Ammon's horn (tissue), 1 donor: ENCODE measurements around the gene RALGPS1.

ENCODE experiments used
- DNase-seq: peaks from one replicate; pipeline ENCODE4 v3.0.0-alpha.2; 2016; ENCODE audit warnings: low spot score

The RALGPS1 gene

DNA sequence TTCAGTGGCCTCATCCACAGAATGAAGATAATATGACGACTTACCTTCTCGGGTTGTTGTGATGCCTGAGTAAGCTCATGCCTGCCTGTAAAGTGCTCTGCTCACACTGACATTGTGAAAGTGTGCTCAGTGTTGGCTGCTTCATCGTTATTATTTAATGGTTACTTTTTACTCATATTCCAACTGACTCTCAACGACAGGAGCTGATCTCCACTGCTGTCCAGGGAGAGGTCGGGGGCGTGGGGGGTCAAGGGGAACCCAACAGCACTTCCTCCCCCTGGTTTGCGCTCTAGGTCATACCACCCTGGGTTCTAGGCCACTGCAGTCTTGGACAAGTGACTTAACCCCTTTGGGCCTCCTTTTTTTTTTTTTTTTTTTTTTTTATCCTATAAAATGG lies 260.7 kb downstream of the RALGPS1 start:
- DNase-seq: no peak

- DNase-seq: no peak
Measured at GRCh38 chr9:127175764-127176163, 261.2 kb downstream of the RALGPS1 start.

DNA sequence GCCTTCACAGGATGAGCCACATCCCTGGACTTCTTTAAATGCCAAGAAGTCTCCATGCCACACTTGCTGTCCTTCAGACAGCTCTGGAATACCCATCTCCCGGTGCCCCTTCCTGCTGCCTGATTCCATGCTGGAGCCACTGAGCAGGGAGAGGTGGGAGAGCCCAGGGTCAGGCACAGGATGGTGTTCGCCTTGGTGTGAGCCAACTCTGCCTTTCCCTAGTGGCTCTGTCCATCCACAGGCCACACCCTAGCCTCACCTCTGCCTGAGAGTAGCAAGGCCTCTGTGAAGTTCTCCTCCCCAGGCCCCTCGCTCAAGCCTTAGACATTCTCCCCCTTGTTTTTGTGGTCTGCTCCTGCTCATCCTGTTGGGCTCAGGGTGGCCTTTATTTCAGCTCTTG lies 262.0 kb downstream of the RALGPS1 start:
- DNase-seq: no peak

DNA sequence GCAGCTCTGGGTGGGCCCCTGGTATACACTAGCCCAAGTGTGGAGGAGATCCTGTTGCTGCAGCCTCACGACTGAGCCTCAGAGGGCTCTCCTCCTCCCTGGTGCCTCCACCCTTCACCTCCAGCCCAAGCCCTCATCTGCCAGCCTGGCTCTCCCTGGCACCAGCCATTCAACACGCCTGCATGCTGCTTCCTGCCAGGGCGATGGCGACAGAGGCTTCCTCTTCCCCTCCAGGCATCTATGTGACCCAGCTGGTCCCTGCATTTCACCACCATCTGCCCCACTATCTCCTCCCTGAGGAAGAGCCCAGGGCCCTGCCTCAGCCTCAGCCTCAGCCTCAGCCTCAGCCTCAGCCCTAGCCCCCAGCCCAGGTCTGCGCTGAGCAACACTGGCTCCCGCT lies 262.6 kb downstream of the RALGPS1 start:
- no peak for DNase-seq

GRCh38 chr9:127177665-127178265 lies 263.2 kb downstream of the RALGPS1 start:
- no peak for DNase-seq

DNA sequence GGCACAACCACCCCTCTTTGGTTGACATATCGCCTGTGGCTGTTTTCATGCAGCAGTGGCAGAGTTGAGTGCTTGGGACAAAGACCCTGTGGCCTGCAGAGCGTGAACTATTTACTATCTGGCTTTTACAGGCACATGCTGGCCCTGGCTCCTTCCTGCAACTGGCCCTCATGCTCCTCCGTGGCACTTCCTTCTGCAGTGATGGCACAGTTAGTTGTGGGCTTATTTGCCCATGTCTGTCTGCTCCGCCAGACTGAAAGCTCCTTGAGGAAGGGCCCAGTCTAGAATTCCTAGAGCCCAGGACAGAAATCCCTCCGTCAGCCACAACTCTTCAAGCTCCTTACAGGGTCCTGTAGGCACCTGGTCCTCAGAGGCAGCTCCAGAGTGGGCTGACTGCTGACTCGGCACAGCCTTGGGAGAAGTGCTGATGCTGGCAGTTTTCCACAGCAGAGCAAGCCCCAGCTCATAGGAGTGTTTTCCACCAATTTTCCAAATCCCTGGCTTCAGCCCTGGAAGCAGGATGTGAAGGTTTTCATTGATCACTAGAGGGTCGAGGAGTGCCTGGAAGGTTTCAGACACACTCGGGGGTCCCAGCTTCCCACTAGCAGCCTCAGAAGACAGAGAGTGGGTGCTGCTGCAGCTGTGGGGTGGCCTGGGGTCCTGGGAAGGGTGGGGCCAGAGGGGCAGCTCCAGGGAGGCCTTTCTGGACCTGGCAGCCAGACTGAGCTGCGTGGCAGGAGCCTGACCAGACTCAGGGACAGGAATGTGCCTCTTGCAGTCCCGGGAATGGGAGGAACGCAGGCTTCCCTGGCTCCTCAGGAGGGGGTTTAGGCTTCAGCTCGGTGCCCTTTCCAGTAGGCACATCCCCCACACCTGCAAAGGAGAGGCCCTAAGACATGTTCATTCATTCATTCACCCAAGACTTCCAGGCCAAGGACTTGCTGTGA lies 264.4 kb downstream of the RALGPS1 start:
- no peak for DNase-seq

DNA sequence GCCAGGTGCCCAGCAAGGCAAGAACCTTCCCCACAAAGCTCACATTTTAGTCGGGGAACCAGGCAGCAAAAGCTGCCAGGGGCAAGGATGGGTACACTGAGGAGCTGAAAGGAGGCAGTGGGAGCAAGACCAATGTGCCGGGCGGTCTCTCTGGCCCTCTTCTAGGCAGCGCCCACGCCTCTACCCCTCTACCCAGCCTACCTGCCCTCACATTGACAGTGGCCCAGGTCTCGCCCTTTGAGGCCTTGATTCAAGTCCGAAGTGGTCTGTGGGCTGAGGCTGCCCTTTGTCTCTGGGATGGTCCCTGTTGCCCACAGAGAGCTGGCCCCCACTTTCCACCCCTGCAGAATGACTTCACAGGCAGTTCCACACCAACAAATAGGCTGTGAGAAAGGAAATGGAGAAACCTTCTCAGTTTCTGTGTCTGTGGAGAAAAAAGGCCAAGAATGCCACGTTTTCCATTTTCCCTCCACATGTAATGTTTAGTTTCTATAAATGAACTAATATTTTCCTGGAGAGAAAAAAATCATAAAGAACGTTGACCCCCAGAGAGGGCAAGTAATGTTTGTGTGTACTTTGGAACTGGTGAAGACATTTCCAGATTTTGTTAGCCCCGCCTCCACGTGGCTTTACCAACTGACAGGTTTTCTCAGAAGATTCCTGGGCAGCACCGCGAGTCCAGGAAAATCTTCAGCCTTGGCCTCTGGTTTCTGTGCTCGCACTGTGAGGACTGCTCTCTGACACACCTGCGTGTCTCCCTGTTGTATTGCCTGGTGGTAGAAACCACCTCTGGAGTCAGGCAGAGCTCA lies 265.3 kb downstream of the RALGPS1 start:
- DNase-seq: no peak

GRCh38 chr9:127180457-127181314 lies 266.1 kb downstream of the RALGPS1 start:
- DNase-seq: no peak

GRCh38 chr9:127181315-127181580 lies 266.7 kb downstream of the RALGPS1 start:
- no peak for DNase-seq

- DNase-seq: no peak
Measured at GRCh38 chr9:127181595-127182190, 267.1 kb downstream of the RALGPS1 start.

DNA sequence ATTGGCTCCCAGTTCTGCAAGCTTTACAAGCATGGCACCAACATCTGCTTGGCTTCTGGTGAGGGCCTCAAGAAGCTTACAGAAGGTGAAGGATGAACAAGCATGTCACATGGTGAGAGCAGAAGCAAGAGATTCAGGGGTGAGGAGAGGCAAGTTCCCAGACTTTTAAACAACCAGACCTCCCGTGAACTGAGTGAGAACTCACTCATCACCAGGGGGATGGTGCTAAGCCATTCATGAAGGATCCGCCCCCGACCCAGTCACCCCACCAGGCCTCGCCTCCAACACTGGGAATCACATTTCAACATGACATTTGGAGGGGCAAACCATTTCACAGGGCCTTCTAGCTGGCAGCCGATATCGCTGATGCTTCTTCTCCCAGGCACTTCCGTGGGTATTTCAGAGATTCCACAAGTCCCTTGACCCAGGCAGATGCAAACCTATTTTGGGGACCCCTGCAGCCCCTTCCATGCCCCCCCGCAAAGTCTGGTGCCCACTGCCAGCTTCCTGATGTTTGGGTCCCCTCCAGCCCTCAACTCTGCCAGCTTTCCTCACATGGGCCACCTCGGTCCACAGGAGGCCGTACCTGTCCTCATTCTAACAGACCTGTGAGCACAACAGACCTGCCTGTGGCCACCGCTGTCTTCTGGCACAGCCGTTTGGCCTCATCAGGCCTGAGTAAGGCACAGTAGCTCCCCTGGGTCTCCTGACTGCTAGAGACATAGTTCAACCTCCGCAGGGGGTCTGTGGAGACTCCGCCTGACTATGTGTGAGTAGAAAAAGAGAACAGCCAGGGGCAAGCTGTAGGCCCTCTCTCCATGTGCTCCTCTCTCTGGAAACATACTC lies 268.5 kb downstream of the RALGPS1 start:
- no peak for DNase-seq

GRCh38 chr9:127183814-127184582 lies 269.4 kb downstream of the RALGPS1 start:
- DNase-seq: no peak

- no peak for DNase-seq
Measured at GRCh38 chr9:127184641-127185040, 270.1 kb downstream of the RALGPS1 start.

GRCh38 chr9:127185181-127185580 lies 270.6 kb downstream of the RALGPS1 start:
- no peak for DNase-seq

DNA sequence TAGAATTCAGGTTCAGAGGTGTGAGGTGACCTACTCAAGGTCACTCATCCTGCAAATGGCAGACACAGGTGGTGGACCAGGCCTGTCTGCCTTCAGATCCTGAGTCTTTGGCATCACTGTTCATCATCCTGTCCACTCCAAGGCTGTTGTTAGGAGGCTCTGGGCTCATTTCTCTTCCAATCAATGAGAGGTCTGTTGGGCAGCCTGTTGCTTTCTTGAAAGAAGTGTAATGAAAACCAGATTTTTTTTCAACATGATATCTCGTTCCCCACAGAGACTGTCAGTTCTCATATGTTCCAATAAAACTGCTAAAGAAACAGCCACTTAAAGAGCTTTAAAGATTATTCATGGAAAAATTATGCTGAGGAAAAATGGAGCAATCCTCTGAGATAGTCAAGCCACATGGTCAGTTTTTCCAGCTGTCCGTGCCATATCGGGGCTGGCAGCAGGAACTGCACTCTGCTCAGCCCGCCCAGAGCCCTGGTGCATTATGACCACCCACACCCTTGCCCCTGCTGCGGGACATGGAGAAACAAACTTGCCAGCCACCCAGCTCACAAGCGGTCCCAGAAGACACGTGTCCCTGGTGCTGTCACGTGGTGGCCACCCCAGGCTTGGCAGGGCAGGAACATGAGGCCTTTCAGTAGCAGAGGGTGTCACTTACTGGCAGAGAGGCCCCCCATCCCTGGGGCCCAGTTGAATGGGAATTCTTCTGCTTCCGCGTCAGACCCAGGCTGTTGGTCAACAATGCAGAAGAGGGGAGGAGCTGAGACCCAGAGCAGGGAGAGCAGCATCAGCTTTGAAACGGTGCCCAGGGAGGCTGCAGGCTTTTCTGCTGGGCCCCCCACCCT lies 271.6 kb downstream of the RALGPS1 start:
- DNase-seq: peak; percentile 89

DNA sequence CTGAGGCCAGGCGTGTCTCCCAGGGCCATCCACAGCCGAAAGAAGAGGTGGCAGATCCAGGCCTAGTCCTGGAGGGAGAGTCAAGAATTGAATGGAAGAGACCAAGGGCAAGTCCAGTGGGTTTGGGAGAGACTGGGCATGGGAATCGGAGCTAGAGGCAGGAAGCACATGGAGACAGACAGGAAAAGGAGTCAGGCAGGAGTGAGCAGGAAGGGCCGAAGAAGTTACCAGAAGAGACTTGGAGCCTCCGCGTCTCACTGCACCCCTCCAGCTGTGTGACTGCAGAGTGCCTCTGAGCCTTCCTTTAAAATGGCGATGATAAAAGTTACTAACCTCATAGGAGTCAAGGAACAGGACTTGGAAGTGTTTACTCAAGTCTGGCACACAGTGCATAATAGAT lies 272.2 kb downstream of the RALGPS1 start:
- DNase-seq: no peak

GRCh38 chr9:127187231-127187956 lies 272.8 kb downstream of the RALGPS1 start:
- DNase-seq: no peak

DNA sequence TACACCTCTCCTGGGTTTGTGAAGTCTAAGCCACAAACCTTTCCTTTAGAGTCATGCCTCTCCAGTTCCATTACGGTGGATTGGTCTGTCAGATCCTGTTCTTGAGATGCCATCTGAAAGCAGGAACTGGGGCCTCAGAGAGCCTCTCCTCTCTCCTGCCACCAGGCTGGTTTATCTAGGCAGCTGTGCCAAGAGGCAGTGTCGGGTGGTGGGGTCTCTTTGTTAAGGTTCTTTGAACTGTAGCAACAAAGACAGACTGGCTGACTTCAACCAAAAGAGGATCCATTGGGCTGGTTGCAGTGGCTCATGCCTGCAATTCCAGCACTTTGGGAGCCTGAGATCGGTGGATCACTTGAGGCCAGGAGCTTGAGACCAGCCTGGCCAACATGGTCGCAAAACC lies 273.8 kb downstream of the RALGPS1 start:
- no peak for DNase-seq
